CD14-positive monocyte (primary cell): ENCODE measurements around the gene SIX2. TPM values are rescaled to one million over a fixed set of nuclear protein-coding genes. Genes with fewer than 3 reads are reported as not detected.

ENCODE experiments used
- DNase-seq, 3 donors: peaks; one replicate each; pipeline ENCODE4 v3.0.0-alpha.2; 2011 to 2022
- H2AFZ ChIP-seq: 2 replicates; pipeline ENCODE4 v1.6.0; 2012; ENCODE audit warnings: mild to moderate bottlenecking, low read depth, low read length, inconsistent platforms; ENCODE audit not compliant: insufficient read depth, poor library complexity, severe bottlenecking
- H3K27ac ChIP-seq, 2 donors: 1 replicate in 1 of 2; 2 replicates in 1 of 2; pipeline ENCODE4 v1.5.1; 2012 to 2013; ENCODE audit warnings: low read length in 2 of 2, control low read depth in 1 of 2, inconsistent platforms in 1 of 2, low read depth in 1 of 2, mild to moderate bottlenecking in 1 of 2
- H3K27me3 ChIP-seq, 2 donors: one replicate each; pipeline versions ENCODE4 v1.6.0 to v1.6.1; 2011 to 2013; ENCODE audit warnings: low read length in 2 of 2; ENCODE audit not compliant: control insufficient read depth in 2 of 2, insufficient read depth in 2 of 2
- H3K36me3 ChIP-seq, 2 donors: replicated peaks in 1 of 2; 1 replicate in 1 of 2; 2 replicates in 1 of 2; pipeline versions ENCODE4 v1.5.1 to v1.6.1; 2012 to 2013; ENCODE audit warnings: low read length in 2 of 2, control low read depth in 1 of 2, inconsistent platforms in 1 of 2, mild to moderate bottlenecking in 1 of 2; ENCODE audit not compliant: insufficient read depth in 2 of 2, control insufficient read depth in 1 of 2
- H3K4me1 ChIP-seq, 2 donors: 1 replicate in 1 of 2; 2 replicates in 1 of 2; pipeline versions ENCODE4 v1.5.1 to v1.6.1; 2012 to 2013; ENCODE audit warnings: low read length in 2 of 2, control low read depth in 1 of 2, inconsistent platforms in 1 of 2, mild to moderate bottlenecking in 1 of 2, moderate library complexity in 1 of 2; ENCODE audit not compliant: insufficient read depth in 2 of 2, control insufficient read depth in 1 of 2
- H3K4me2 ChIP-seq: replicated peaks from 2 replicates; pipeline ENCODE3; 2012; ENCODE audit warnings: low read length, moderate library complexity, mild to moderate bottlenecking; ENCODE audit not compliant: poor library complexity, severe bottlenecking; ENCODE audit errors: extremely low read depth
- H3K4me3 ChIP-seq, 3 experiments: fragments of 200-600 bp in 1 of 3; sonication (generic) in 1 of 3; replicated peaks in 1 of 3; 1 replicate in 2 of 3; 2 replicates in 1 of 3; pipeline ENCODE4 v1.5.1; 2011 to 2013; ENCODE audit warnings: low read length in 3 of 3, mild to moderate bottlenecking in 3 of 3, control low read depth in 2 of 3, low read depth in 2 of 3, inconsistent platforms in 1 of 3, moderate library complexity in 1 of 3
- H3K79me2 ChIP-seq: 2 replicates; pipeline ENCODE4 v1.6.0; 2012; ENCODE audit warnings: mild to moderate bottlenecking, control low read depth, inconsistent platforms, low read length, moderate library complexity; ENCODE audit not compliant: insufficient read depth
- H3K9ac ChIP-seq: 2 replicates; pipeline ENCODE4 v1.6.0; 2017; ENCODE audit warnings: low read length, mild to moderate bottlenecking; ENCODE audit not compliant: insufficient read depth, poor library complexity, severe bottlenecking
- H3K9me3 ChIP-seq, 2 donors: replicated peaks in 1 of 2; 1 replicate in 1 of 2; 2 replicates in 1 of 2; pipeline versions ENCODE4 v1.5.1 to v1.6.1; 2012 to 2013; ENCODE audit warnings: low read length in 2 of 2, control low read depth in 1 of 2; ENCODE audit not compliant: control insufficient read depth in 1 of 2, insufficient read depth in 1 of 2
- H4K20me1 ChIP-seq: 2 replicates; pipeline ENCODE4 v1.6.0; 2012; ENCODE audit warnings: mild to moderate bottlenecking, low read length, control low read depth, moderate library complexity; ENCODE audit not compliant: insufficient read depth
- H3K27ac Mint-ChIP-seq, 7 donors: one replicate each; pipeline ENCODE4 v1.8.0; 2020; ENCODE audit warnings: mild to moderate bottlenecking in 7 of 7, mixed read lengths in 7 of 7, moderate library complexity in 6 of 7, inconsistent platforms in 2 of 7
- H3K27me3 Mint-ChIP-seq, 3 donors: one replicate each; pipeline ENCODE4 v1.8.0; 2021 to 2022; ENCODE audit warnings: low read depth in 3 of 3, mild to moderate bottlenecking in 3 of 3, mixed read lengths in 3 of 3, moderate library complexity in 3 of 3, inconsistent platforms in 1 of 3
- H3K36me3 Mint-ChIP-seq, 2 donors: one replicate each; pipeline ENCODE4 v1.8.0; 2020; ENCODE audit warnings: mixed read lengths in 2 of 2, inconsistent platforms in 1 of 2, mild to moderate bottlenecking in 1 of 2
- H3K4me1 Mint-ChIP-seq: one replicate; pipeline ENCODE4 v1.8.0; 2020; ENCODE audit warnings: mild to moderate bottlenecking, mixed read lengths
- H3K4me3 Mint-ChIP-seq, 2 donors: one replicate each; pipeline ENCODE4 v1.8.0; 2020; ENCODE audit warnings: mild to moderate bottlenecking in 2 of 2, mixed read lengths in 2 of 2, moderate library complexity in 1 of 2
- H3K9me3 Mint-ChIP-seq, 7 donors: one replicate each; pipeline ENCODE4 v1.8.0; 2020 to 2022; ENCODE audit warnings: mixed read lengths in 7 of 7, mild to moderate bottlenecking in 6 of 7, moderate library complexity in 6 of 7, inconsistent platforms in 2 of 7
- WGBS: methylation state at CpG from one replicate; pipeline ENCODE4 v1.1.5; 2013; ENCODE audit warnings: missing lambda C conversion rate; ENCODE audit not compliant: insufficient coverage; 5-methylcytosine and 5-hydroxymethylcytosine counted together
- intact Hi-C, 2 donors: fragments of 100-400 bp; cut with micrococcal nuclease; formaldehyde crosslinking; loops; one replicate each; pipeline versions ENCODE4 v1.15.0 to v1.15.1; 2023
- polyA plus RNA-seq, 3 donors: library from polyadenylated mRNA; depleted of rRNA in 1 of 3; unstranded in 2 of 3; stranded (reverse) in 1 of 3; fragments of 300-500 nt in 2 of 3; fragments of >200 nt in 1 of 3; fragmentation: Illumina TruSeq in 2 of 3; gene quantifications; 1 replicate in 2 of 3; 2 replicates in 1 of 3; pipeline ENCODE4 v1.2.3, GENCODE V29; 2012 to 2021
- TF ChIP-seq, protein P1 (sequence below): fragments of 200-600 bp; IDR thresholded peaks from one replicate; pipeline ENCODE4 v1.8.0; 2022; ENCODE audit warnings: antibody characterized with exemption, mild to moderate bottlenecking

The SIX2 gene
- polyA plus RNA-seq, 3 donors: not detected

DNA sequence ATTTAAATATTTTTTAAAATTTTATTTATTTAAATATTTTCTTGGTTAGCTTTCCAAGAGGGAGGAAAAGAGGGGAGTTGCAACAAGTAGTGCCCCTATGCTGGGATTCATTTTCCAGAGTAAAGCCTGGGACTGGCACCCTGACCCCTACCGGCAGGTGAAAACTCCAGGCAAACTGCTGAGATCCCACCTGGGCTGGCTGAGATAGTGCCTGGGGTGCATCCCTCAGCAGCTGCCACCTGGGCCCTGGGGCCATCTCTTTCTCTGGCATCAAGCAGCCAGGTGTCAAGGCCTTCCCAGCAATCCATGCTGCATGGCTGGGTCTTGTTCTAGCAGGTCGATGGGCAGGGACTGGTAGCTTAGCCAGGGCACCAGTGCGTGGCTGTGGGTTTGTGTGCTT, 6.6 kb downstream of the SIX2 start:
- Mint-ChIP-seq H3K27ac (peak overlapping the region in 1 of 7 donors; percentile 2), H3K36me3 (peaks cover 0 to 8% of the 10 kb centered on the region in 2 donors), H3K4me1 (peaks cover 29% of the 10 kb centered on the region), H3K9me3 (peaks cover 0 to 32% (median 13%) of the 10 kb centered on the region in 7 donors), H3K27me3 (peaks cover 96 to 100% (median 97%) of the 10 kb centered on the region in 3 donors), H3K4me3 (peak overlapping the region in 1 of 2 donors; percentile 72)
- Histone ChIP-seq H3K9me3 (peaks cover 10 to 67% of the 10 kb centered on the region in 2 donors), H3K27me3 (peaks cover 95 to 100% of the 10 kb centered on the region in 2 donors), H4K20me1 (no peaks in the 10 kb centered on the region), H3K4me1 (peaks cover 13% of the 10 kb centered on the region in 2 donors), H3K4me2 (no peak overlapping the region), H3K79me2 (no peaks in the 10 kb centered on the region), H3K36me3 (no peaks in the 10 kb centered on the region), H3K27ac (no peak overlapping the region), H2AFZ (no peak overlapping the region), H3K4me3 (no peak overlapping the region), H3K9ac (no peak overlapping the region)
- WGBS: 53% methylated on average over 3 of the region's 3 CpGs
- intact Hi-C loops: no loop called here
- no peak for DNase-seq
- TF ChIP-seq, protein P1, sequence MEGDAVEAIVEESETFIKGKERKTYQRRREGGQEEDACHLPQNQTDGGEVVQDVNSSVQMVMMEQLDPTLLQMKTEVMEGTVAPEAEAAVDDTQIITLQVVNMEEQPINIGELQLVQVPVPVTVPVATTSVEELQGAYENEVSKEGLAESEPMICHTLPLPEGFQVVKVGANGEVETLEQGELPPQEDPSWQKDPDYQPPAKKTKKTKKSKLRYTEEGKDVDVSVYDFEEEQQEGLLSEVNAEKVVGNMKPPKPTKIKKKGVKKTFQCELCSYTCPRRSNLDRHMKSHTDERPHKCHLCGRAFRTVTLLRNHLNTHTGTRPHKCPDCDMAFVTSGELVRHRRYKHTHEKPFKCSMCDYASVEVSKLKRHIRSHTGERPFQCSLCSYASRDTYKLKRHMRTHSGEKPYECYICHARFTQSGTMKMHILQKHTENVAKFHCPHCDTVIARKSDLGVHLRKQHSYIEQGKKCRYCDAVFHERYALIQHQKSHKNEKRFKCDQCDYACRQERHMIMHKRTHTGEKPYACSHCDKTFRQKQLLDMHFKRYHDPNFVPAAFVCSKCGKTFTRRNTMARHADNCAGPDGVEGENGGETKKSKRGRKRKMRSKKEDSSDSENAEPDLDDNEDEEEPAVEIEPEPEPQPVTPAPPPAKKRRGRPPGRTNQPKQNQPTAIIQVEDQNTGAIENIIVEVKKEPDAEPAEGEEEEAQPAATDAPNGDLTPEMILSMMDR: no peak

DNA sequence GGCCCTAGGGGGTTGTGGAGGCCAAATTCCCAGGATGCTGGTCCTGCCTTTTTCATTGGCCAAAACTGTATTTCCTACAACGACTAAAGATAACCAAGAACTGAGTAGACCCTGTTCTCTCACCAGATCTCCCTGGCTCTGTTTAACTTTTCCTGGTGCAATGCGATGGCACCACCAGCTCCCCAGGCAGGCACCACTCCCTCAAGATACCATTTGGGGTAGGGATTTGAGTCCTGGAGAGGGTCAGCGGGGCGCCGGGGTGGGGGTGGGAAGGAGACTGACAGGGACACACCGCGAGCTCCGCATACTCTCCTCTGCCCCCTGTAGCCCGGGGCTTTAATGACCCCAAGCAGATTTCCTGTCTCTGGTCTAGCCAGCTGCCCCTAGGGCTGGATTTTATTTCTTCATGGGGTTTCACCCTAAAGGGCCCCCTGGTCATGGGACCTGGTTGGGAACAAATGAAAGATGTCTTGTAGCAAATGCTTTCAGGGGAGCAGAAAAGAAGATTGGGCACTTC, 7.3 kb downstream of the SIX2 start:
- H3K4me1 Mint-ChIP-seq: peaks cover 29% of the 10 kb centered on the region
- no peak overlapping the region for H3K9ac ChIP-seq

More for the DNA sequence above, 7.3 kb downstream of the SIX2 start:
- H3K4me1 ChIP-seq: peaks cover 13% of the 10 kb centered on the region in 2 donors
- H4K20me1 ChIP-seq: no peaks in the 10 kb centered on the region
- TF ChIP-seq, protein P1: no peak
- H3K9me3 ChIP-seq: peaks cover 10 to 59% of the 10 kb centered on the region in 2 donors
- peaks cover 96 to 100% (median 97%) of the 10 kb centered on the region in 3 donors for H3K27me3 Mint-ChIP-seq
- H3K4me3 ChIP-seq: no peak overlapping the region
- WGBS: 0% methylated on average over 7 of the region's 9 CpGs
- H3K4me3 Mint-ChIP-seq: peak overlapping the region in 1 of 2 donors; percentile 81
- no peak for DNase-seq
- intact Hi-C loops: no loop called here
- peaks cover 0 to 8% of the 10 kb centered on the region in 2 donors for H3K36me3 Mint-ChIP-seq
- H3K27me3 ChIP-seq: peaks cover 93 to 98% of the 10 kb centered on the region in 2 donors
- H3K9me3 Mint-ChIP-seq: peaks cover 0 to 29% (median 10%) of the 10 kb centered on the region in 7 donors
- no peak overlapping the region for H3K27ac Mint-ChIP-seq
- no peaks in the 10 kb centered on the region for H3K79me2 ChIP-seq
- H3K27ac ChIP-seq: no peak overlapping the region
- no peak overlapping the region for H2AFZ ChIP-seq
- no peaks in the 10 kb centered on the region for H3K36me3 ChIP-seq
- H3K4me2 ChIP-seq: no peak overlapping the region
